NCI-H187 treated with DMSO at 0.1 percent for 48 hours (cell line): ENCODE data around the gene PNPLA7.
"Not testable (repeated sequence)": the region's sequence is repeated elsewhere in the genome, so short reads cannot be mapped to it uniquely, and the experiment has no call there.

Experiments used
- DNase-seq: peaks from one replicate; lab custom pipeline; 2025; lab: John Stamatoyannopoulos, UW

PNPLA7 gene

DNA sequence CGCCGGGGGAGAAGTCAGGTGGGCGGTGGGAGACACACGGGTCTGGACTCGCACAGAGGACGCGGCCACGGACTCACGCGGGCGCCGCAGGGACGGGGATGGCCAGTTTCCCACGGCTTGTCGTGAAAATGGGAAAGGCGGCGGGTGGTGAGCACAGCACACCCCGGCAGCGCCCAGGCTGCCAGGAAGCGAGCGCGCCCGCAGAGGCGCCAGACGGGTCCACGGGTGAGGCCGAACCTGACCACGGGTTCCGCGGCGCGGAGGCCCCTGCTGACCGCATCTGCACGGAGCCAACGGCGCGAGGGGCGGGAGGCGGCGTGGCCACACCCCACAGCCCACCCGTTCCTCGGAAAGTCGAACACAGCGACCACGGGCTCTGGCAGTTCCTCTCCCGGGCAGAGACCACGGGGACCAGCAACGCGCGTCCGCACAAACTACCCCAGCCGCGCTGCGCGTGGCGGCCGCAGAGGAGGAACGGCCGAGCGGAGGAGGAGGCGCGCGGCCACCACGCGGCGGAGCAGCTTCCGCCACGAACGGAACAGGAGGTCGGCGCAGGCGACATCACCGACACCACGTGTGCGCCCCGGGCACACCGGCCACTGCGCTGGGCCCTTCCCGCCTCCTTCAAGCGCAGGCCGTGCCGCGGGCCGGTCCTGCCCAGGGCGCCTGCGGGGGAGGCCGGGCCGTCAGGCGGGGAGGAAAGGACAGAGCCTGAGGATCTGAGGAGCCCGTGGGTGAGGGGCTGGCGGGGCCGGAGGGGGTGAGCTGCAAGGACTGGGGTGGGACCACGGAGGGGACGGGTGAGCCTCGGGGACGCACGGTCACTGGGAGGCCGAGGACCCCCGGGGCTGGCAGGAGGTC is 132.8 kb downstream of the PNPLA7 start:
- DNase-seq, result no peak

DNA sequence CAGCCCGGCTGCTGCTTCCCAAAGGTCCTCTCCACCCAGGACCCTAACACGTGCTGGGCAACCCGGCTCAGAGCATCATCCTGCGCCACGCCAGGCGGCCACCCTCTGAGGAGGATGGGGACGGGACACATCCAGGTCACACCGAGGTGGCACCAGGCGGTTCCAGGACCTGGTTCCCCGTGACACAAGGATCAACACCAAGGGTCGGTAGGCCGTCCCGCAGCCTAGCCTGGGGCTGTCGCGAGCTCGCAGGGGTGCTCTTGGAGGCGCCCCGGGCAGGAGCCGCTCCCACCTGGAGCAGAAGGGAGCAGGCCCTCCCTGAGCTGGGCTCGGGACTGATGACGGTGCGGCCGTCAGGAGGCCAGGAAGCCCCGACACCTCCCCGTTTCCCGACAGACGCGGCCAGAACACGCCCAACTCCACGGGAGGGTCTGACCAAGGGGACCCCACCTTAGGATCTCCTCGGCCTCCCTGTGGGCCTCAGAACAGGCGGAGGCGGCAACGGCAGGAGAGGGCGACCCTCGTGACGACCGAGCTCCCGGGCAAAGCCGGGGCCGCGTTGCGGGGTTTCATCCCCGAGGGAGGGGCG is 133.5 kb downstream of the PNPLA7 start:
- no peak for DNase-seq

DNA sequence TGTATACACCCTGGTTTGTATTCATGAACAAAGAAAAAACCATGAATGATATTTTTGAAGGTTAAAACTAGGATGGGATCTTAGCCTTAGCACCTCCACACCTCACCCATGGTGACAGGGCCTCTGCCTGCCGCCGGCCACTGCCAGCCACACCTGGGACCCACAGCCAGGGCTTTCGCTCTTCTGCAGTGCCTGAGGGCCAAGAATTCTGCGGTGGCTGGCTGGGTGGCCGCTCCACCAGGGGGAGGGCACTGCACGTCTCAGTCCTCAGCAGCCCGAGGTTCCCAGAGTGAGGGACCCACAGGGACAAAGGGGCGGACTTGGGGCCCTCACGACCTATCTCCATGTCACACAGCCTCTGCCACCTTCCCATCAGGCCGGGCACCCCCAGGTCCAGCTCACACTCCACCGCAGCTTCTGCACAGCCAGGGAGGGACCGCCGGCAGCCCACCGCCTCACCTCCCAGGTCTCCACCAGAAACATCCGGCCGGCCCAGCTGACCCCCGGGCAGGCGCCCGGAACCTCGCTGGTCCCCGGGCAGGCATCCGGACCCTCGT is 134.1 kb downstream of the PNPLA7 start:
- no peak for DNase-seq

DNA sequence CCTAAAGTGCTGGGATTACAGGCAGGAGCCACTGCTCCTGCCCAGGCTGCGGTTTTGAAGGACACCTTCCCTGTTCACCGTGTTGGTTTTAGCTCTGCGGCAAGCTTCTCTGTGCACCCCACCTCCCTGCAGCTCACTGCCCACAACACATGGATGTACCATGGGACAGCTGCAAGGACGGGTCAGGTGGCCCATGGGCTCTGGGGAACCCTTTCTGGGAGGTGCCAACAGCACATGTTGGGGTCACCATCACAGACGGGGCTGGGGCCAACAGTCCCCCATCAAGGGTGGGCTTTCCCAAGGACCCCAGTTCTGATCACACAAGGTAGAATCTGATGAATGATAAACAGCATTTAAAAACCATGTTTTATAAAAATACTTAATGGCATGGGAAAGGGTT is 134.8 kb downstream of the PNPLA7 start:
- no peak for DNase-seq

DNA sequence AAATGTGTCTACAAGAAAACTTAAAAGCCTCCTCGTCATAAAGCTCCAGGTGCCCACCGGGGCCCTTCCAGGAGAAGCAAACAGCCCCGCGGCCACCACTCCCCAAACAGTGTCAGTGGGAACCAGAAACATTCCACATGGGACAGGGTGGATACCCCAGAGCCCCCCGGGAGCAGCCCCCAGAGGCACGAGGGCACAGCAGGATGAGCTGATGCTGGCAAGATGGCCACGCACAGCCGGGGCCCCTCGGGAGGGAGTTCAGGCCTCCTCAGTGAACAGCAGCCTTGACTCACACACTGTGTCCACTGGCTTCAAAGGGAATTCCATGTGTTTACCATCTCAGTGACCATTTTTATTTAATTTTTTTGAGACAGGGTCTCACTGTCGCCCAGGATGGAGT is 137.8 kb downstream of the PNPLA7 start:
- DNase-seq, result no peak

DNA sequence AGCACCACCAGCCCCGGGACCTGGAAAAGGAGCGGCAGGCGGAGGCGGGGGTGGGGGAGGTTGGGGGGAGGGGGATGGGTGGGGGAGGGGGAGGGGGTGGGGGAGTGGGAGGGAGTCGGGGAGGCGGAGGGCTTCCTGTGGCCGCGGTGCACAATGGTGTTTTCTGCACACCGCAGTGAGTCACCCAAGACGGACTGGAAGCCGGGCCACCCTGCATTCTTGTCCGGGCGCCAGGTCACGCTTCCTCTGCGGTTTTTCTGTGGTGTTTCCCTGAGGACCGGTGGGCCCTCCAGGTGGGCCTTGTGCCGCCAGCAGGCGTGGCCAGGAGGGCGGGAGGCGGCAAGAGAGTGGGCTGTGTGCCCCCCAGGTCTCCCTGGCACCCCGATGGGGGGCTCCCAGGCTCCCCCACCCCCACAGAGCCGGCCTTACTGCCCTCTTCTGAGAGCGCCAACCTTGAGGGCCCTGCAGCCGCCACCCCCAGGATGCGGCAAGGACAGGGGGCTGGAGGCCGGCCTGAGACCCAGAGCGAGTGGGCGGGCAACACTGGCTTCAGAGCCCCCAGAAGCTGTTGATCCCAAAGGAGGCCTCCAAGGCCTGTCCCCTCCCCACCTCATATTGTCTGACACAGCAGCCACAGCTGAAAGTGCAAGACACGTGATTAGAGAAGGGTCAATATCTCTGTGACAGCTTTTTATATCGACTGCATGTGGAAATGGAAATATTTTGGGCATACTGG is 138.4 kb downstream of the PNPLA7 start:
- no peak for DNase-seq

DNA sequence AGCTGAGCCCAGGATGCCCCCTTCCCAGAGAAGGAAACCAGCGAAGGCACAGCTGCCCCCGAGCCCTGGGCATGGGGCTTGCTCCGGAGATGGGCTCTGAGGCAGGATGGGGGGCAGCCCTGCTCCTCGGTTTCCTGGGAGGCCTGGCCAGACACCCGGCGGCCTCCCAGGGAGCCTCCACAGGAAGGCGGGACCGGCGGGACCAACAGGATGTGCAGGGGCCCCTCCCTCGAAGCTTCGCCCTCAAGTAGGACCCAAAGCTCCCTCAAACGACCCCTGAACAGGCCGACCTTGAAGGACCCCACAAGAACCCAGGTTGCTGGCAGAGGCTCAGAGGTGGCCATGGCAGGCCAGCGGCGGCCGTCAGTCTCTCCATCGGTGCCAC is 138.9 kb downstream of the PNPLA7 start:
- DNase-seq, result no peak

DNA sequence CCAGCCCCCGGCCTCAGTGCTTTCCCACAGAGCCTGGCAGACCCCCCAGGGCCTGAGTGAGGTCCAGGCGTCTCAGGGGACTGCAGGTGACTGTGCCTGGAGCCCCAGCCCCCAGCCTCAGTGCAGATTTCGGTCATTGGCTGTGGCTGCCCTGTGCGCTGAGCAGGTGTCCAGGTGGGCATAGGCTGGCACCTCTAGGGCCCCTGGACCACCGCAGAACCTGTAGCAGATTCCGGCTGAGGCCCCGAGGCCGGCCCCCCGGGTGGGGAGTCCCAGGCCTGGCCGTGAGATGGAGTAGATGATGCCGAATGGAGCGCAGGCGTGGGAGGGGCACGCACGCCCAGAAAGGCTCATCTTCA is 139.3 kb downstream of the PNPLA7 start:
- DNase-seq, result no peak

DNA sequence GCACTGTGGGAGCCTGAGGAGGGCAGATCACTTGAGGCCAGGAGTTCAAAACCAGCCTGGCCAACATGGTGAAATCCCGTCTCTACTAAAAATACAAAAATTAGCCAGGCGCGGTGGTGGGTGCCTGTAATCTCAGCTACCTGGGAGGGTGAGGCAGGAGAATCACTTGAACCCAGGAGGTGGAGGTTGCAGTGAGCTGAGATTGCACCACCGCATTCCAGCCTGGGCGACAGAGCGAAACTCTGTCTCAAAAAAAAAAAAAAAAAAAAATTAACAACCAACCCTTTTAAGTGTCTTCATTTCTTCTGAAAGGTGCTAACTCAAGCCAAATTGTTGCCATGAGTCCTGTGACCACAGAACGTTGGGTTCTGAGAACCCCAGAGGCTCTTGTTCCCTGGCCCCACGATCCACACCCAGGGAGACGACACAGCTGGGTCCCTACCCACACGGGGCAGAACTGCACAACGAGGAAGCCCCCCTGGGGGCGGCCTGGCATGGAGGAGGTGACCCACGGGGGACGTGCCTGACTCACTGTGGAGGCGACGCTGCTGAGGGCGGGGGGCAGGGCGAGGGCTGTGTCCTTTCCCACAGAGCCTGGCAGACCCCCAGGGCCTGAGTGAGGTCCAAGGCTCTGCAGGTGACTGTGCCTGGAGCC is 139.8 kb downstream of the PNPLA7 start:
- DNase-seq, result not testable (repeated sequence)
